MCF 10A (cell line): ENCODE measurements around the gene MET. TPM values are rescaled to one million over a fixed set of nuclear protein-coding genes. Genes with fewer than 3 reads are reported as not detected.

Experiments used
- BruUV-seq: library from RNA; stranded (reverse); fragments of 400-500 nt; replicated peaks from 2 replicates; lab custom pipeline; 2021; lab: Mats Ljungman, UMichigan
- CTCF ChIA-PET: fragments of 300-600 bp; sonication (Branson Sonifier 250); formaldehyde crosslinking; extraction: SDS; loops from one replicate; lab custom pipeline; 2021; ENCODE audit warnings: antibody characterized with exemption, inconsistent platforms; lab: Yijun Ruan, JAX
- POLR2A ChIA-PET: fragments of 300-600, 350-650 bp; sonication (Branson Sonifier 250); formaldehyde crosslinking; extraction: SDS; loops from one replicate; lab custom pipeline; 2020; ENCODE audit warnings: antibody characterized with exemption, inconsistent platforms; lab: Yijun Ruan, JAX
- DNase-seq: peaks from one replicate; pipeline ENCODE4 v3.0.0-alpha.2; 2018; ENCODE audit not compliant: unreplicated experiment
- H3K27ac Mint-ChIP-seq: one replicate; pipeline ENCODE4 v1.8.0; 2022; ENCODE audit warnings: mild to moderate bottlenecking, low read depth, mixed read lengths; ENCODE audit not compliant: unreplicated experiment
- H3K27me3 Mint-ChIP-seq: one replicate; pipeline ENCODE4 v1.8.0; 2022; ENCODE audit warnings: mixed read lengths; ENCODE audit not compliant: insufficient read depth, unreplicated experiment
- H3K36me3 Mint-ChIP-seq: one replicate; pipeline ENCODE4 v1.8.0; 2022; ENCODE audit warnings: mild to moderate bottlenecking, moderate library complexity, mixed read lengths; ENCODE audit not compliant: insufficient read depth, unreplicated experiment
- H3K4me1 Mint-ChIP-seq: one replicate; pipeline ENCODE4 v1.8.0; 2022; ENCODE audit warnings: mixed read lengths; ENCODE audit not compliant: insufficient read depth, unreplicated experiment
- H3K4me3 Mint-ChIP-seq: one replicate; pipeline ENCODE4 v1.8.0; 2022; ENCODE audit warnings: mild to moderate bottlenecking, moderate library complexity, mixed read lengths; ENCODE audit not compliant: unreplicated experiment
- H3K9me3 Mint-ChIP-seq: one replicate; pipeline ENCODE4 v1.8.0; 2022; ENCODE audit warnings: mixed read lengths; ENCODE audit not compliant: unreplicated experiment
- CTCF ChIP-seq: fragments of 200-600 bp; IDR thresholded peaks from one replicate; pipeline ENCODE4 v1.8.0; 2022; ENCODE audit warnings: antibody characterized with exemption, mild to moderate bottlenecking; ENCODE audit not compliant: unreplicated experiment
- intact Hi-C: fragments of 100-400 bp; cut with micrococcal nuclease; formaldehyde crosslinking; loops from 2 replicates; pipeline ENCODE4 v1.14.1; 2022
- total RNA-seq: library from RNA; stranded (reverse); gene quantifications from 2 replicates; pipeline ENCODE4 v1.2.3, GENCODE V29; 2022

MET gene
- total RNA-seq, 1 experiment from 2014 or later = 129 TPM

GRCh38 chr7:116644628-116645027 is 27.4 kb upstream of the MET start:
- ChIA-PET CTCF (interaction anchor here (1.2 kb wide), 1 partner anchor 12 kb away, joined by 3 read pairs; no protein-coding TSS in a partner anchor), POLR2A (interaction anchor here (0.6 to 1.2 kb wide), 3 partner anchors 9 to 15 kb away, joined by 3 to 9 read pairs (median 3); no protein-coding TSS in a partner anchor)
- intact Hi-C loops = no loop called here
- H3K4me3 Mint-ChIP-seq = no peak overlapping the region
- H3K36me3 Mint-ChIP-seq = no peaks in the 10 kb centered on the region
- H3K4me1 Mint-ChIP-seq = no peaks in the 10 kb centered on the region
- DNase-seq = no peak
- no TSS peak for BruUV-seq
- H3K27me3 Mint-ChIP-seq = no peaks in the 10 kb centered on the region
- H3K9me3 Mint-ChIP-seq = no peaks in the 10 kb centered on the region
- no peak overlapping the region for H3K27ac Mint-ChIP-seq
- no peak for TF ChIP-seq CTCF

- DNase-seq = no peak
- H3K4me1 Mint-ChIP-seq = peaks cover 3% of the 10 kb centered on the region
- H3K27me3 Mint-ChIP-seq = no peaks in the 10 kb centered on the region
- no peak overlapping the region for H3K4me3 Mint-ChIP-seq
- intact Hi-C loops = no loop called here
- ChIA-PET POLR2A (interaction anchor here (0.7 to 10.4 kb wide), 3 partner anchors 14 to 436 kb away, joined by 3 to 181 read pairs (median 3); no protein-coding TSS in a partner anchor), CTCF (interaction anchor here (1.2 to 1.9 kb wide), 4 partner anchors 14 to 56 kb away, joined by 3 to 8 read pairs (median 6); no protein-coding TSS in a partner anchor)
- BruUV-seq = no TSS peak
- no peak overlapping the region for H3K27ac Mint-ChIP-seq
- H3K36me3 Mint-ChIP-seq = no peaks in the 10 kb centered on the region
- no peaks in the 10 kb centered on the region for H3K9me3 Mint-ChIP-seq
- TF ChIP-seq CTCF = no peak
These were observed 24.7 kb upstream of the MET start for GRCh38 chr7:116647290-116647689.

GRCh38 chr7:116647861-116648260 is 24.1 kb upstream of the MET start:
- ChIA-PET POLR2A (interaction anchor here (0.7 to 10.4 kb wide), 2 partner anchors 14 to 376 kb away, joined by 3 to 181 read pairs; no protein-coding TSS in a partner anchor), CTCF (interaction anchor here (1.7 to 1.9 kb wide), 2 partner anchors 13 to 56 kb away, joined by 7 to 8 read pairs; no protein-coding TSS in a partner anchor)
- Mint-ChIP-seq H3K36me3 (no peaks in the 10 kb centered on the region), H3K4me3 (no peak overlapping the region), H3K9me3 (no peaks in the 10 kb centered on the region), H3K4me1 (peaks cover 8% of the 10 kb centered on the region), H3K27ac (no peak overlapping the region), H3K27me3 (no peaks in the 10 kb centered on the region)
- intact Hi-C loops = no loop called here
- no peak for DNase-seq
- no peak for TF ChIP-seq CTCF
- BruUV-seq = no TSS peak

- DNase-seq = no peak
- ChIA-PET POLR2A (interaction anchor here (0.7 to 10.4 kb wide), 2 partner anchors 17 to 123 kb away, joined by 3 to 181 read pairs; no protein-coding TSS in a partner anchor), CTCF (interaction anchor here (0.9 to 1.2 kb wide), 2 partner anchors 66 to 397 kb away, joined by 3 to 6 read pairs; no protein-coding TSS in a partner anchor)
- no peak overlapping the region for H3K4me3 Mint-ChIP-seq
- no peaks in the 10 kb centered on the region for H3K36me3 Mint-ChIP-seq
- intact Hi-C loops = no loop called here
- peaks cover 17% of the 10 kb centered on the region for H3K4me1 Mint-ChIP-seq
- TF ChIP-seq CTCF = no peak
- H3K27ac Mint-ChIP-seq = no peak overlapping the region
- no peaks in the 10 kb centered on the region for H3K9me3 Mint-ChIP-seq
- no peaks in the 10 kb centered on the region for H3K27me3 Mint-ChIP-seq
- BruUV-seq = no TSS peak
These were observed 21.6 kb upstream of the MET start for GRCh38 chr7:116650436-116650835.
